GM21381 (cell line): Measurements from ENCODE around the gene JAZF1.
"Not testable (repeated sequence)": the region's sequence is repeated elsewhere in the genome, so short reads cannot be mapped to it uniquely, and the experiment has no call there.

Experiments
- ATAC-seq: cut with Tn5 transposase; IDR thresholded peaks from one replicate; pipeline ENCODE4 v1.9.1; 2021; ENCODE audit warnings: mild to moderate bottlenecking, moderate library complexity; ENCODE audit not compliant: unreplicated experiment

JAZF1 gene

GRCh38 chr7:27890205-27890849 is 290.3 kb downstream of the JAZF1 start:
- ATAC-seq, result peak; percentile 100

- ATAC-seq, result no peak
Measured at GRCh38 chr7:27889800-27890199, 290.8 kb downstream of the JAZF1 start.

GRCh38 chr7:27888736-27889135 is 291.9 kb downstream of the JAZF1 start:
- no peak for ATAC-seq

GRCh38 chr7:27886710-27887109 is 293.9 kb downstream of the JAZF1 start:
- ATAC-seq, result not testable (repeated sequence)

GRCh38 chr7:27885652-27886051 is 294.9 kb downstream of the JAZF1 start:
- no peak for ATAC-seq

GRCh38 chr7:27883696-27884095 is 296.9 kb downstream of the JAZF1 start:
- no peak for ATAC-seq

- ATAC-seq, result no peak
Measured at GRCh38 chr7:27876756-27877155, 303.8 kb downstream of the JAZF1 start.

- ATAC-seq, result no peak
Measured at GRCh38 chr7:27875832-27876231, 304.8 kb downstream of the JAZF1 start.

GRCh38 chr7:27875061-27875460 is 305.5 kb downstream of the JAZF1 start:
- no peak for ATAC-seq

- no peak for ATAC-seq
Measured at GRCh38 chr7:27873981-27874957, 306.3 kb downstream of the JAZF1 start.

- ATAC-seq, result no peak
Measured at GRCh38 chr7:27872356-27873275, 308.0 kb downstream of the JAZF1 start.

- ATAC-seq, result no peak
Measured at GRCh38 chr7:27871866-27872265, 308.7 kb downstream of the JAZF1 start.

GRCh38 chr7:27871086-27871485 is 309.5 kb downstream of the JAZF1 start:
- no peak for ATAC-seq

- no peak for ATAC-seq
Measured at GRCh38 chr7:27870595-27870994, 310.0 kb downstream of the JAZF1 start.

GRCh38 chr7:27869056-27869455 is 311.5 kb downstream of the JAZF1 start:
- no peak for ATAC-seq

- ATAC-seq, result no peak
Measured at GRCh38 chr7:27868131-27868550, 312.5 kb downstream of the JAZF1 start.

- no peak for ATAC-seq
Measured at GRCh38 chr7:27866828-27867672, 313.5 kb downstream of the JAZF1 start.

- ATAC-seq, result no peak
Measured at GRCh38 chr7:27866256-27866655, 314.3 kb downstream of the JAZF1 start.

GRCh38 chr7:27863880-27864279 is 316.7 kb downstream of the JAZF1 start:
- ATAC-seq, result no peak

- no peak for ATAC-seq
Measured at GRCh38 chr7:27861747-27862146, 318.8 kb downstream of the JAZF1 start.
